Measurements from ENCODE around the gene RSBN1L. TPM values are rescaled to one million over a fixed set of nuclear protein-coding genes. Genes with fewer than 3 reads are reported as not detected.
A peak's percentile ranks its signal among the peaks of the same experiment; 100 is the strongest.
"Not testable (repeated sequence)": the region's sequence is repeated elsewhere in the genome, so short reads cannot be mapped to it uniquely, and the experiment has no call there.

The RSBN1L gene
- polyA plus RNA-seq, 1 of the 3 experiments (the other 2 are of a cell fraction), result 6.5 TPM

DNA sequence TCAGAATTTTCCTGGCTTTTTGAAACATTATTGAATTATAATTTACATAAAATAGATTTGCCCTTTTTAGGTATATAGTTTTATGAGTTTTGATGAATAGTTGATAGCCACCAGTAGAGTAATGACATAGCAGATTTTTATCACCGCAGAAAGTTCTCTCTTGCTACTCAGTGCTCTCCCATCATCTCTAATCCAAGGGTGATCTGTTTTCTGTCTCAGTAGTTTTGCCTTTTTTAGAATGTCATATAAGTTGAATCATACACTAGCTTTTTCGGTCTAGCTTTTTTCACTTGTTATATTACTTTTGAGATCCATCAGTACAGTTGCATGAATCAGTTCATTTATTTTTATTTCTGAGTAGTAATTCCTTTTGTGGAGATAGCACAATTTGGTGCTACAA, 17.9 kb downstream of the RSBN1L start (continued):
- no peak for TF ChIP-seq NRF1 (IDR thresholded peaks at IDR 0.05; ENCODE audit: low read depth, low read length)
- TF ChIP-seq, protein P1, sequence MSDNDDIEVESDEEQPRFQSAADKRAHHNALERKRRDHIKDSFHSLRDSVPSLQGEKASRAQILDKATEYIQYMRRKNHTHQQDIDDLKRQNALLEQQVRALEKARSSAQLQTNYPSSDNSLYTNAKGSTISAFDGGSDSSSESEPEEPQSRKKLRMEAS (IDR thresholded peaks at IDR 0.05; ENCODE audit: low read depth), result peak; percentile 28; the same call in 1 of the 2 replicates
- TF ChIP-seq JUND (IDR thresholded peaks at IDR 0.05), result peak; percentile 91
- TF ChIP-seq CHD2 (IDR thresholded peaks at IDR 0.05; ENCODE audit: low read length, partially characterized antibody), result no peak
- TF ChIP-seq, protein P2, sequence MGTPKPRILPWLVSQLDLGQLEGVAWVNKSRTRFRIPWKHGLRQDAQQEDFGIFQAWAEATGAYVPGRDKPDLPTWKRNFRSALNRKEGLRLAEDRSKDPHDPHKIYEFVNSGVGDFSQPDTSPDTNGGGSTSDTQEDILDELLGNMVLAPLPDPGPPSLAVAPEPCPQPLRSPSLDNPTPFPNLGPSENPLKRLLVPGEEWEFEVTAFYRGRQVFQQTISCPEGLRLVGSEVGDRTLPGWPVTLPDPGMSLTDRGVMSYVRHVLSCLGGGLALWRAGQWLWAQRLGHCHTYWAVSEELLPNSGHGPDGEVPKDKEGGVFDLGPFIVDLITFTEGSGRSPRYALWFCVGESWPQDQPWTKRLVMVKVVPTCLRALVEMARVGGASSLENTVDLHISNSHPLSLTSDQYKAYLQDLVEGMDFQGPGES (IDR thresholded peaks at IDR 0.05; ENCODE audit: low read depth, low read length), result no peak
- TF ChIP-seq, protein P3, sequence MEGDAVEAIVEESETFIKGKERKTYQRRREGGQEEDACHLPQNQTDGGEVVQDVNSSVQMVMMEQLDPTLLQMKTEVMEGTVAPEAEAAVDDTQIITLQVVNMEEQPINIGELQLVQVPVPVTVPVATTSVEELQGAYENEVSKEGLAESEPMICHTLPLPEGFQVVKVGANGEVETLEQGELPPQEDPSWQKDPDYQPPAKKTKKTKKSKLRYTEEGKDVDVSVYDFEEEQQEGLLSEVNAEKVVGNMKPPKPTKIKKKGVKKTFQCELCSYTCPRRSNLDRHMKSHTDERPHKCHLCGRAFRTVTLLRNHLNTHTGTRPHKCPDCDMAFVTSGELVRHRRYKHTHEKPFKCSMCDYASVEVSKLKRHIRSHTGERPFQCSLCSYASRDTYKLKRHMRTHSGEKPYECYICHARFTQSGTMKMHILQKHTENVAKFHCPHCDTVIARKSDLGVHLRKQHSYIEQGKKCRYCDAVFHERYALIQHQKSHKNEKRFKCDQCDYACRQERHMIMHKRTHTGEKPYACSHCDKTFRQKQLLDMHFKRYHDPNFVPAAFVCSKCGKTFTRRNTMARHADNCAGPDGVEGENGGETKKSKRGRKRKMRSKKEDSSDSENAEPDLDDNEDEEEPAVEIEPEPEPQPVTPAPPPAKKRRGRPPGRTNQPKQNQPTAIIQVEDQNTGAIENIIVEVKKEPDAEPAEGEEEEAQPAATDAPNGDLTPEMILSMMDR (IDR thresholded peaks at IDR 0.05), result no peak

DNA sequence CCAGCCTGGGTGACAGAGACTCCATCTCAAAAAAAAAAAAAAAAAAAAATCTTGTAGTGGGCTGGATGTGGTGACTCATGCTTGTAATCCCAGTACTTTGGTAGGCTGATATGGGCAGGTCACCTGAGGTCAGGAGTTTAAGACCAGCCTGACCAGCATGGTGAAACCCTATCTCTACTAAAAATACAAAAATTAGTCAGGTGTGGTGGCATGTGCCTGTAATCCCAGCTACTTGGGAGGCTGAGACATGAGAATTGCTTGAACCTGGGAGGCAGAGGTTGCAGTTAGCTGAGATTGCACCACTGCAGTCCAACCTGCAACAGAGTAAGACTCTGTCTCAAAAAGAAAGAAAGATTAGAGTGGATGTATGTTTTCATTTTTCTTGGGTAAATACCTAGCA, 18.7 kb downstream of the RSBN1L start:
- peaks cover 90% of the 10 kb centered on the region for H3K79me2 ChIP-seq (ENCODE audit: insufficient read depth)
- H3K4me2 ChIP-seq, result peak overlapping the region; percentile 70; the same call in 1 of the 2 replicates
- H3K27ac ChIP-seq (ENCODE audit: low read depth in 2 of 2, low read length in 1 of 2), result peak overlapping the region in 1 of 2 experiments; percentile 90; a peak in 2 of 4 replicates
- not testable (repeated sequence) for H3K4me1 ChIP-seq (ENCODE audit: control insufficient read depth in 1 of 2, insufficient read depth in 2 of 2, low read depth in 1 of 2, low read length in 1 of 2); H3K9ac ChIP-seq; H3K4me3 ChIP-seq (ENCODE audit: low read depth in 2 of 2, low read length in 1 of 2); H4K20me1 ChIP-seq (ENCODE audit: insufficient read depth); H3K9me2 ChIP-seq; H3K9me3 ChIP-seq; H3K27me3 ChIP-seq (ENCODE audit: insufficient read depth); DNase-seq; H2AFZ ChIP-seq (ENCODE audit: low read depth)
- TF ChIP-seq RXRA (IDR thresholded peaks at IDR 0.05; ENCODE audit: borderline replicate concordance, low read depth) (peak; percentile 73; the same call in 1 of the 2 replicates), TCF12 (IDR thresholded peaks at IDR 0.05) (0 out of 2 replicates have a peak, but pooled peaks have one; percentile 15), JUND (IDR thresholded peaks at IDR 0.05) (peak; percentile 60), FOSL2 (IDR thresholded peaks at IDR 0.05; ENCODE audit: borderline replicate concordance, low read depth) (peak; percentile 40; the same call in 1 of the 2 replicates)
- peaks cover 0 to 11% of the 10 kb centered on the region in 2 experiments for H3K36me3 ChIP-seq (replicated peaks in 1 of 2; ENCODE audit: control insufficient read depth in 1 of 2, insufficient read depth in 2 of 2, low read length in 1 of 2)
- CTCF ChIA-PET, result interaction anchor here (1.0 to 1.6 kb wide), 2 partner anchors 13 to 17 kb away, joined by 3 to 4 read pairs; no protein-coding TSS in a partner anchor
- peaks cover 21% of the 10 kb centered on the region for H3F3A ChIP-seq (replicated peaks; ENCODE audit: insufficient read depth)
- POLR2A ChIA-PET, result interaction anchor here (1.2 kb wide), 1 partner anchor 14 kb away, joined by 5 read pairs; no protein-coding TSS in a partner anchor

DNA sequence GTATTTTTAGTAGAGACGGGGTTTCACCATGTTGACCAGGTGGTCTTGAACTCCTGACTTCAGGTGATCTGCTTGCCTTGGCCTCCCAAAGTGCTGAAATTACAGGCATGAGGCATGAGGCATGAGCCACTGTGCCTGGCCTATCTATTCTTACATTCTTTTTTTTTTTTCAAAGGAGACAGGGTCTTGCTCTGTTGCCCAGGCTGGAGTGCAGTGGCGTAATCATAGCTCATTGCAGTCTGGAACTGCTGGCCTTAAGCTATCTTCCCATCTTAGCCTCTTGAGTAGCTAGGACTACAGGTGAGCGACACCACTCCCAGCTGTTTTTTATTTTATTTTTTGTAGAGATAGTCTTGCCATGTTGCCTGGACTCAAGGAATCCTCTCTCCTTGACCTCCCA, 20.5 kb downstream of the RSBN1L start:
- no peaks in the 10 kb centered on the region for H3K27me3 ChIP-seq (ENCODE audit: insufficient read depth)
- no peak overlapping the region for H3K27ac ChIP-seq (ENCODE audit: low read depth in 2 of 2, low read length in 1 of 2)
- H3K36me3 ChIP-seq (replicated peaks in 1 of 2; ENCODE audit: control insufficient read depth in 1 of 2, insufficient read depth in 2 of 2, low read length in 1 of 2), result peaks cover 0 to 6% of the 10 kb centered on the region in 2 experiments
- H3K4me1 ChIP-seq (ENCODE audit: control insufficient read depth in 1 of 2, insufficient read depth in 2 of 2, low read depth in 1 of 2, low read length in 1 of 2), result peaks cover 5 to 7% of the 10 kb centered on the region in 2 experiments; a peak in 3 of 4 replicates
- H3K9me2 ChIP-seq, result no peaks in the 10 kb centered on the region
- peaks cover 11% of the 10 kb centered on the region for H4K20me1 ChIP-seq (ENCODE audit: insufficient read depth)
- no peak overlapping the region for H2AFZ ChIP-seq (ENCODE audit: low read depth)
- TF ChIP-seq, protein P4, sequence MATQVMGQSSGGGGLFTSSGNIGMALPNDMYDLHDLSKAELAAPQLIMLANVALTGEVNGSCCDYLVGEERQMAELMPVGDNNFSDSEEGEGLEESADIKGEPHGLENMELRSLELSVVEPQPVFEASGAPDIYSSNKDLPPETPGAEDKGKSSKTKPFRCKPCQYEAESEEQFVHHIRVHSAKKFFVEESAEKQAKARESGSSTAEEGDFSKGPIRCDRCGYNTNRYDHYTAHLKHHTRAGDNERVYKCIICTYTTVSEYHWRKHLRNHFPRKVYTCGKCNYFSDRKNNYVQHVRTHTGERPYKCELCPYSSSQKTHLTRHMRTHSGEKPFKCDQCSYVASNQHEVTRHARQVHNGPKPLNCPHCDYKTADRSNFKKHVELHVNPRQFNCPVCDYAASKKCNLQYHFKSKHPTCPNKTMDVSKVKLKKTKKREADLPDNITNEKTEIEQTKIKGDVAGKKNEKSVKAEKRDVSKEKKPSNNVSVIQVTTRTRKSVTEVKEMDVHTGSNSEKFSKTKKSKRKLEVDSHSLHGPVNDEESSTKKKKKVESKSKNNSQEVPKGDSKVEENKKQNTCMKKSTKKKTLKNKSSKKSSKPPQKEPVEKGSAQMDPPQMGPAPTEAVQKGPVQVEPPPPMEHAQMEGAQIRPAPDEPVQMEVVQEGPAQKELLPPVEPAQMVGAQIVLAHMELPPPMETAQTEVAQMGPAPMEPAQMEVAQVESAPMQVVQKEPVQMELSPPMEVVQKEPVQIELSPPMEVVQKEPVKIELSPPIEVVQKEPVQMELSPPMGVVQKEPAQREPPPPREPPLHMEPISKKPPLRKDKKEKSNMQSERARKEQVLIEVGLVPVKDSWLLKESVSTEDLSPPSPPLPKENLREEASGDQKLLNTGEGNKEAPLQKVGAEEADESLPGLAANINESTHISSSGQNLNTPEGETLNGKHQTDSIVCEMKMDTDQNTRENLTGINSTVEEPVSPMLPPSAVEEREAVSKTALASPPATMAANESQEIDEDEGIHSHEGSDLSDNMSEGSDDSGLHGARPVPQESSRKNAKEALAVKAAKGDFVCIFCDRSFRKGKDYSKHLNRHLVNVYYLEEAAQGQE (IDR thresholded peaks at IDR 0.05; ENCODE audit: low read depth, low read length), result no peak
- TF ChIP-seq YY1 (IDR thresholded peaks at IDR 0.05; ENCODE audit: low read depth), result no peak
- TF ChIP-seq TEAD4 (IDR thresholded peaks at IDR 0.05; ENCODE audit: borderline replicate concordance, insufficient read depth), result no peak
- no peak for TF ChIP-seq MXI1 (IDR thresholded peaks at IDR 0.05; ENCODE audit: low read depth, low read length)
- TF ChIP-seq FOSL2 (IDR thresholded peaks at IDR 0.05; ENCODE audit: borderline replicate concordance, low read depth), result no peak
- no peak for TF ChIP-seq RXRA (IDR thresholded peaks at IDR 0.05; ENCODE audit: borderline replicate concordance, low read depth)
- no peak for DNase-seq
- POLR2A ChIA-PET, result interaction anchor here (0.7 kb wide), 1 partner anchor 54 kb away, joined by 5 read pairs; no protein-coding TSS in a partner anchor
- H3F3A ChIP-seq (replicated peaks; ENCODE audit: insufficient read depth), result peaks cover 20% of the 10 kb centered on the region
- H3K79me2 ChIP-seq (ENCODE audit: insufficient read depth), result peaks cover 90% of the 10 kb centered on the region
- H3K9ac ChIP-seq, result no peak overlapping the region
- no peak overlapping the region for H3K4me2 ChIP-seq
- CTCF ChIA-PET, result interaction anchor here (1.3 to 2.3 kb wide), 3 partner anchors 12 to 65 kb away, joined by 3 to 6 read pairs (median 6); no protein-coding TSS in a partner anchor
- H3K4me3 ChIP-seq (ENCODE audit: low read depth in 2 of 2, low read length in 1 of 2), result no peak overlapping the region
- WGBS (ENCODE audit: low lambda C conversion rate), result 94% methylated on average over 3 of the region's 3 CpGs
- no peaks in the 10 kb centered on the region for H3K9me3 ChIP-seq
